Stimulated activated CD8-positive, alpha-beta memory T cell treated with anti-CD3 and anti-CD28 coated beads, Interleukin-2, amount 100 ng/mL, for 48 hours (primary cell): Measurements from ENCODE around the gene NPTN.
"Not testable (repeated sequence)": the region's sequence is repeated elsewhere in the genome, so short reads cannot be mapped to it uniquely, and the experiment has no call there.

Source experiments
- DNase-seq, 2 donors: peaks; one replicate each; pipeline ENCODE4 v3.0.0-alpha.2; 2020; ENCODE audit warnings: low read depth in 2 of 2

Gene NPTN

DNA sequence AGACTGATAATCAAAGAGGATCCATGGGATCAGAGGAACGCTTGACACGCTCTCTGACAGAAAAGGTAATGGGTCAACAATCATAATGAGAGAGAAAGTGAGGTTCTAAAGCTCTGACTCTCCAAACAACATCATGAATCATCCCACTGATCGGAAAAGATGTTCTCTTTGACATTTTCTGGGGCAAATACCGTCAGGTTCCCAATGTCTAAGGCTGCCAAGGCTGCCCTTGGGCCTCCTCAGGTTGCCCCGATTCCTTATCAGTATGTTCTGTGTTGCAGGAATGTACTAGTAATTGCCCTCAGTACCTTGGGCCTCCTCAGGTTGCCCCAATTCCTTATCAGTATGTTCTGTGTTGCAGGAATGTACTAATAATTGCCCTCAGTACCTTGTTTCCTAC lies 60.9 kb downstream of the NPTN start:
- no peak for DNase-seq

DNA sequence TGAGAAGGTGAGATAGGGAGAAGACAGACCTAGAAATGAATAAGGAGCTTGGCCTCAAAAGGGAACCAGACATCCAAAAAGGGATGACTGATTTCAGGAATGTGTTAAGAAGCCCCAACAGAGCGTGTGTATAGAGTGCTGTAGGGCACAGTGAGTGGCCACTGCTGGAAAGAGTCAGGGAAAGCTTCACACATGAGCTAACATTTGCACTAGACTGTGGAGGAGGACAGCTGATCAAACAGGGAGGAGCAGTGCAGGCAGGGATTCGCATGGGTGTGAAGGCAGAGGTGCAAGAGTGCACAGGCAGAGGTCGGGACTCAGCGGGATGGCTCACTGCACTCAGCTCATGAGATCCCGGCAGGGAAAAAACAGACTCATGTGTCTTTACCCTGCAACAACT lies 61.8 kb downstream of the NPTN start:
- no peak for DNase-seq

DNA sequence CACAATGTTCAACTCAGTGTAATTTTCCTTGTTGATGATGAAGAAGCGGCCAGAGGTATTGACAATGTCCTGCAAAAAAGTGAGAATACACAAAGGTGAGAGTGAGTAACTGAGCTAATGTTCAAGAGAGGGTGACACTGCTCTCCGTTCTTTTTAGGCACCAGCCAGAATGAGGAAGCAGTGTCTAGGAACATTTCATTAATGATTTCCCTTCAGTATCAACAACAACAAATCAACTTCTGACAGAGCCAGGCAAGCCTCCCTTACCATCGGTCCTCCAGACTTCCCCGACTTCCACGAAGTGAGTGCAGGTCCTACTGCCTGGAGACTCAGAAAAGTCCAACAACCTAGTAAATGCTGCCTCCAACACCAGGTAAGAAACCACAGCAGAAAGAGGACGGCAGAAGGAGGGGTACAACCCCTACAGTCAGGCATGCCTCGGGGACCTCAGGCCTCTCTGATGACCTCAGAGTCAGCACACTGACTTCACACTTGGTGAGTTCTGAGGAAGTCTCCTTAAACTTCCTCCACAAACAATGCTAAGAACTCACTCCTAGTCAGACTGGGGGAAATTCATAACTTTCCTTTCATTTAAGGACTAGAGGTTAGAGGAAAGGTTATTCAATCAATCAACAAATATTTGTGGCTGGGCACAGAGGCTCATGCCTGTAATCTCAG lies 62.7 kb downstream of the NPTN start:
- no peak for DNase-seq

DNA sequence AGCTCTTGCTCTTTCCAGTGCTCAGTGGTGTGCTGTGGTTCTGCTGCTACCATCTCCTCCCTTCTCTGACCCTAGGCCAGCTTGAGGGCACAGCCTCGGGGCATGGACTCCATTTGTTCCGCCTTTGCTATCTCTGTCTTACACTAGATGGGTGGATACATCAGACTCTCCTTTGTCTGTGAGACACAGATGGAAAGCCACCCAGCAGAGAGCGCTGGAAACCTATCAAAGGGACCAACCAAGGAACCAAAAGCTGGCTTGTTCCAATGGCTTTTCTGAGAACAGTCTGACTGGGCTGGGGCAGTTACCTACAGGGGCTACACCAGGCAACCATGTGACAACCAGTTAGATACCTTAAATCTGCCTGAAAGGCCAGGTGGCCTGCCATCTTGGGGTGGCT lies 63.8 kb downstream of the NPTN start:
- DNase-seq, result no peak

DNA sequence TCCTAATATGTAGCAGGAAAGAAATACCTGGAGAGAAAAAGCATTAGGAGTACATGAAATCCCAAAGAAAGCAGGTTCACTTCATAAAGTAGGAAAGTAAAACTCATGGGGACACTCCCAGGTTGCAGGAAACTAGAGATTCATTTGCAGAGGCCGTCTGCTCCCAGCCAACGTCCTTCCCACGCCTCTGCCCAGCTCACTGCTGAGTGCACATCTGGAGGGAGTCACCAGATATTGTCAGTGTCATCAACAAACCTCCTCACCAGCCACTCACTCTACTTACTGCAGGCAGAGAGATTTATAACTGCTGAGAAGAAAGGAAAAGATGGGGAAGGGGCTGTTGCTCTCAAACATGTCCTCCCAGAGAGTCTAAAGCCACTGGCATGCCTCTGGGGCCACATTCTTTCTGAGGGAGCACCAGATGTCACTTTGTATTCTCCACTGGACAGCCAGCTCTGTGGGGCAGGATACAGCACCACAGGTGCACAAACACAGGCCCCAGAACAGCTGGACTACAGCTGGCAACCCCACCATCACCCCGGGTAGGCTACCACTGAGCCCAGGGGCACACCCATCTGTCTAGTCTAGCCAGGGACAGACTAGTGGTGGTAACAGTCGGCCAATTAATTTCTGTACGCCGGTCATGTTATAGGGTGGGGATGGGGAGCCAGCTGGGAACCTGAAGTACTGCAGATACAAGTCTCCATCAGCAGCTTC lies 64.5 kb downstream of the NPTN start:
- no peak for DNase-seq

DNA sequence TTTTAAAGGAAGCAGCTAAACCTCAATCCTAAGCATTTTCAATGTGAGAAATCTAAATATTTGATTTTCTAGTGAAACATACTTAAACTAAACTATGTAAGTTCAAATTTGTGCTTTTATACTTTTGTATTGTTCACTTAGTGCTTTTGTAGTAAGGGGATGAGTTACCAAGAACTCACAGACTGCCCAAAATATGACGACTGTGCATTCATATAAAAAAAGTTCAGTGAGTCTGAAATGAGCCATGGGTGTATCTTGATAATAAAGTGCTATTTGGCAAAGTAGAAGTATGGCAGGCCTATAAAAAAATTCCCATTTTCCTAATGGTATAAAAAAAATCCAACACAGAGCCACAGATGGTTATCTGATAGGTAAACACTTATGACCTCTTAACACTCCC lies 66.2 kb downstream of the NPTN start:
- DNase-seq, result no peak

DNA sequence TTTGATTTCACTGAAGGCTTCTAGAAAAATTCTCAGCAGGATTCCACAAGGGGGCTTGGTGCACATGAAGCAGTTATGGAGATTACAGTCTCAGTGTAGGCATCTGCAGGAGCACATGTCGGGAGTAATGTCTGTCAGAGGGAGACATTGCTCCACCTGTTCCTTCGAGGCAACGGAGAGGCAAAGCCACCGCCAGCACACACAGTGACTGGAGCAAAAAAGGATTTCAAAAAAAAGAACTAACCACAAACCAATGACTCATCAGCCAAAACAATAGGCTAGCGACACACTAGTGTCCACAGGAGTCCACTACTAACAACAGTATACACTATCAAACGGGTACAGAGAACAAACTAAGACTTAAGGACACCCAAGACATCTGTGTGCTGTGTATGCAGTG lies 68.9 kb downstream of the NPTN start:
- DNase-seq, result no peak

DNA sequence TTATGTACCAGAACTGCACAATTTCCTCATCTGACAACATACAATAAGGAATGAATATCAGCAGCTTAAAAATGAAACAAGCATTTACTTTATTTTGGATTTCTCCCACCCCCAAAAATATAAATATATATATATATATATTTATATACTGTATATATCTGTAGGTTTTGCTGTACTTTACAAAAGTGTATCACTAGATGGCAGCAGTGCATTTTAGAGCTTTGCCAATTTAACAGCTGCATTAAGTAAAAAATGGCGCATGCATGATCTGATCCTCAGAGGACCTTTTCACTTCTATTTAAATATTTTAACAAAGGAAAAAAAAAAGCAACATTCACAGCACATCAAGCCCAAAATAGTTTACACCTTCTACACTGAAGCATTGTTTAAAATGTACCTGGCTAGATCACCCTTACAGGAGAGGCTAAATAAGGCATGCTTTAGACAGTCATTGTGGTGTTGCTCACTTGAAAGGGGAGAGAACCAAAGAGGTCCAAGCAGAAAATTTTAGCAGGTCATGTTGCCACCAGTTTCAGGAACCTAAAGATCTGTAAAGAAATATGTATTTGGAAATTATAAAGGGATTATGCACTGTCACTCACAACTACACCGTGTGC lies 72.6 kb downstream of the NPTN start:
- no peak for DNase-seq

DNA sequence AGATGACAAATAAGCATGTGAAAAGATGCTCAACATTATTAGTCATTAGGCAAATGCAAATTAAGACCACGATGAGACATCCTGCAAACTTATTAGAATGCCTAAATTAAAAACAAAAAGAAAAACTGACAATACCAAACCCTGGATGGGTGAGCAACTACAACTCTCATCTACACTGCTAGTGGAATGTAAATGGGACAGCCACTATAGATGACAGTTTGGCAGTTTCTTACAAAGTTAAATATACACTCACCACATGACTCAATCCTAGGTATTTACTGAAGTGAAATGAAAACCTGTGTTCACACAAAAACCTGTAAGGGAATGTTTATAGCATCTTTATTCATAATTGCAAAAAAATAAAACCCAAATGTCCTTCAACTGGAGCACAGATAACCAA lies 74.7 kb downstream of the NPTN start:
- DNase-seq, result no peak

DNA sequence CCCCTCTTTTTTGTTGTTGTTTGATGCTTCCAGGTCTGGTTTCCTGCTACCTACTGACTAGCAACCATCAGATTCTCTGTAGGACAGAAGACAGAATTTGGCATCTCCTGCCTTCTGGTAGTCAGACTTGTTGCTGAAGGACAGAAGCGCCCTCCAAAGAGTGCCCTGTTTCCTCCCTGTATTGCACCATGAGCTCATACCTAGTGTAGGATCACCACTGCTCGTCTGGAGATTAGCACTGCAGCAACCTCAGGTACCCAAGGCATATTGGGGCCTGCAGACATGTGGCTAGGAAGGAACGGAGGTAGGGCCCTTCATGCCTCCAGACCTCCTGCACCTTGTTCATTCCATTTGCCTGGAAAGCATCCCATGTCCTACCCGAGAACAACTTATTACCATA lies 78.1 kb downstream of the NPTN start:
- no peak for DNase-seq

DNA sequence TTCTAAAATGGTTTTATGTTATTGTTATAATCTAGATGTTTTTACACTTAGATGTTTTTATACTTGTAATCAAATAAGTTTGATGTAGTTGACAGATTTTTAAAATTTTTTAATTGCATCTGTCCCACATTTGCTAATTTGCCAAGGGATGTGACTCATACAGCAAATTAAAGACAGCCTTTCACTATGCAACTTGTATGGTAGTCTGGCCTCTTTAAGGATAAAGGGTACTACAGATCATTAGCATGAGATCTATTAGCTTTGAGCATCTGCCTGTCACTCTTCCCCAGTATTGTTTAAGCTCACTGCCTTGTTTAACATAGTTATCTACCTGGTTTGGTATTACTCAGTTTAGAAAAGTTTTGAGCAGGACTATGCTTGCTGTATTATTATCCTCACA lies 83.0 kb downstream of the NPTN start:
- no peak for DNase-seq

DNA sequence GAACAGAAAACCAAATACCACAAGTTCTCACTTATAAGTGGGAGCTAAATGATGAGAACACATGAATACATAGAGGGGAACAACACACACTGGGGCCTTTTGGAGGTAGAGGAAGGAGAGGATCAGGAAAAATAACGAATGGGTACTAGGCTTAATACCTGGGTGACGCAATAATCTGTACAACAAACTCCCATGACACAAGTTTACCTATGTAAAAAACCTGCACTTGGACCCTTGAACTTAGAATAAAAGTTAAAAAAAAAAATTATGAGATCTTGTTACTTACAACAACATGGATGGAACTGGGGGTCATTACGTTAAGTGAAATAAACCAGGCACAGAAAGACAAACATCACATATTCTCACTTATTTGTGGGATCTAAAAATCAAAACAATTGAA lies 84.3 kb downstream of the NPTN start:
- DNase-seq, result not testable (repeated sequence)

DNA sequence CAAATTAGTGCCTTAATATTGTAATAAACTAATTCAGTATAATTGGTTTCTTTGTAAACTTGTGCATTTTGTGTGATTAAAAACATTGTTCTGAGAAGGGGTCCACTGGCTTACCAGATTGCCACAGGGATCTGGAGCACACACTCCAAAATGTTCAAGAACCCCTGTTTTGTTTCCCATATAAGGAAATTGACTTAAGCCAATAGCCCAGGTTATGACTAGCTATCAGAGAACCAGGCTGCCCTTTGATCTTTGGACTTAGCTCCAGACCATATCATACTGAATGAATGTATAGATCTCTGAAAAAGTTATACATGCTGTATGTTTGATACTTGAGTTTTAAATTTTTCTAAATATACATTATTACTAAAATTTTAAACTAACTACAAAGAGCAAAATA lies 91.7 kb downstream of the NPTN start:
- DNase-seq, result no peak

DNA sequence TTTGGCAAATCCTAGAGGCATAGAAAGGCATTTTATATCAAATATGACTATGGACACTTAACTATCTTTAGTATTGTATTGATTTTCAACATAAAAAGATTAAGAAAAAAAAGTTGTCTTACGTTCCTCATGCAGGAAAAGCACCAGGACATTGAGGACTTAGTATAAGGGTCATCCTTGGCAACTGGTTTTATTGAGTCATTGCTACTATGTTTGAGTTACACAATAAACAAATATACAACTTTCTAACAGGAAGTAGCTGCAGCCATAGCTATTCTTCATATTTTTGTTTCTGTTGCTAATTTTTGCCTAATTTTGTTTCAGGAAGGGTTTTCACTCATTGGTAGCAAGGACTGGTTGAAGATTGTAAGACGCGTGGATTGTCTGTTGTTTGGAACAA lies 93.0 kb downstream of the NPTN start:
- no peak for DNase-seq

DNA sequence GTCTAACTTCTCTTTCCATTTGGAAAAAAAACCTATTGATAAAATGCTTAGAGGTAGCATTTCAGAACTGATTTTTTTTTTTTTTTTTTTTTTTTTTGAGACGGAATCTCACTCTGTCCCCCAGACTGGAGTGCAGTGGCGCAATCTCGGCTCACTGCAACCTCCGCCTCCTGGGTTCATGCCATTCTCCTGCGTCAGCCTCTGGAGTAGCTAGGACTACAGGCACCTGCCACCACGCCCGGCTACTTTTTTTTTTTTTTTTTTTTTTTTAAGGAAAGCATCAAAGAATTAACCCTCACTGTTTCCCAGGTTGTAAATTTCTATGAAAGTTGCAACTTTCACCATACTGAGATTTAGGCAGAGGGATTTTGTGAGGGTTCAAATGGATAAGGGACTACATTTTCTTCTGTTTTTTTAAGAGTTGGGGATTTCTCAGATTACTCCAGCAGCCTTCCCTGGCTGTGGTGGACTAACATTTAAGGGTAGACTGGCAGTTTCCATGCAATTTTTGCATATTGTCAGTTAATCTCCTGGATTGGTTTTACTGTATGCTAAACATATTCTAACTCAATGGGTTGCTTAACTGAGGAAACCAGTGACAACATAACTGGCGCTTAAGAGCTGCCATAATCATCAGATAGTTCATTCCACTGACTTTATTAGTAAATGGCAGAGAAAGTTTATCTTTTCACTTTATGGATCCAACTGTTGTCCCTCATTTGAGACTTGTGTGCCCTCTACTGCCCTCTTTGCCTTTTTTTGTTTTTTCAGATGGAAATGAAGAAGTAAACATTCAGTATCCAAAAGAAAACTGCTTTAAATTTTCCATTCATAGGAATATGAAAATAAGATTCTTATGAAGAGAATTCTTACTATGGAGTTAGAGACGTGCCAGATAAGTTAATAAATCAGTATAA lies 93.7 kb downstream of the NPTN start:
- no peak for DNase-seq

DNA sequence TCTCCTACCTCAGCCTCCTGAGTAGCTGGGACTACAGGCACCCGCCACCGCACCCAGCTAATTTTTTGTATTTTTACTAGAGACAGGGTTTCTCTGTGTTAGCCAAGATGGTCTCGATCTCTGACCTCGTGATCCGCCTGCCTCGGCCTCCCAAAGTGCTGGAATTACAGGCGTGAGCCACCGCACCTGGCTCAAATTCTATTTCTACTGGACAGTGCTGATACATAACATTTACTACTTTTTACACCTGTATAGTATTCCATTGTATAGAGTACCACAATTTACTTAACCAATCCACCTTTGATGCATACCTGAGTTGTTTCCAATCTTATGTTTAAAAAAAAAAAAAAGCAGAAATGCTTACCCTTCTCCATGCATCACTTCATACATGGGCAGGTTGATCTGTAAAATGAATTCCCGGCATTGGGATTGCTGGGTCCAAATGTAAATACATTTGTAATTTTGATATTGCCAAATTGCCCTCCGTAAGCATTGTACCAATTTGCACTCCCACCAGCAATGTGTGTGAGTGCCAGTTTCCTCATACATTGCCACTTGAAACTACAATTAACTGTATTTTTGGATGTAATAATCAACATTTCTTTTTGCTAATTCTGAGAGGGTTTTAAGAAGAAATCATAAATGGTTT lies 94.5 kb downstream of the NPTN start:
- DNase-seq, result no peak

DNA sequence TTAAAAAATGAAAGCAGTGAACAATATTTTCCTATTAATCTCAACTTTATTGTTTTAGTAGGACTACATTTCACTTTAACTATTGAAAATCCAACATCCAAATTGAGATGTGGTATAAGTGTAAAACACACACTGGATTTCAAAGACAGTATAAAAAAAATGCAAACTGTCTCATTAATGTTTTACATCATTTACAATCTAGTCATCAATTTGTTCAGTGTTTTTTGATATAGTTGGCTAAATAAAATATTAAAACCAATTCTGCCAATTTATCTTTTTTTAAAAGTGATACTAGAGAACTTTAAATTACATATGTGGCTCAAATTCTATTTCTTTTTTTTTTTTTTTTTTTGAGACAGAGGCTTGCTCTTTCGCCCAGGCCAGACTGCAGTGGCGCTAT lies 95.1 kb downstream of the NPTN start:
- DNase-seq, result no peak

DNA sequence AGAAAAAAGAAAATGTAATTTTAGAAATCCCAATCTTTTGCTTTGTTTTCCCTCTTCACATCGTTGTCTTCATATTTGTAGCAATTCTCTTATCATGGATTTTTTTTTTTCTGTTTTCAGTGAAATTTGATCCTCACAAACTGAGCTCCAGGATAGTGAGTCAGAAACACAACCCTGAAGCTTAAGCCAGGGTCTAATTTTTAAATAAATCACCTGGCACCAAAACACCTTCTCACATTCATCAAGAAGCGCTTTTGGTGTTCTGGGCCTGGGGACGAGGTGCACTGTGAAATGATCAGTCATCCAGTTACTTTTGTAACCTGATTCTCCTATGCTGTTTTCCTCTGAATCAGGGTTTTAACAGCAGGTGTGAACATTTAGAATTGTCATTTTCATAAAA lies 102.5 kb downstream of the NPTN start:
- DNase-seq, result no peak

DNA sequence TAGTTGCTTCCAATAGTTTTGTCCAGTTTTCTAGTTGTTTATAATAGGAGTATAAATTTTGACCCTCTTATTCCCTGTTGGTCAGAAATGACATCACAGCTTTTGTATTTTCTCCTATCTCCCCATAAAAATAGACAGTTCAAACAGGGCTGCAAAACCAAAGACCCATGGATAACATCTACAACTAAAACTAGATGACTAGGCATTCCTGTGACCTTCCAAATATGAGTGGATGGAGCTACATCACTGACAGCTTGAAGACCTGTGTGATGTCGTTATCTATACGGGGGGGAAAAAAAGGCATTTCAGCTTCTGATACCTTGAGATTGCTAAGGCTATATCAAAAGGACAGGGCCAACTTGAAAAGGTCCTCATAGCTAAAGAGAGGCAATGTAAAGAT lies 105.6 kb downstream of the NPTN start:
- no peak for DNase-seq

DNA sequence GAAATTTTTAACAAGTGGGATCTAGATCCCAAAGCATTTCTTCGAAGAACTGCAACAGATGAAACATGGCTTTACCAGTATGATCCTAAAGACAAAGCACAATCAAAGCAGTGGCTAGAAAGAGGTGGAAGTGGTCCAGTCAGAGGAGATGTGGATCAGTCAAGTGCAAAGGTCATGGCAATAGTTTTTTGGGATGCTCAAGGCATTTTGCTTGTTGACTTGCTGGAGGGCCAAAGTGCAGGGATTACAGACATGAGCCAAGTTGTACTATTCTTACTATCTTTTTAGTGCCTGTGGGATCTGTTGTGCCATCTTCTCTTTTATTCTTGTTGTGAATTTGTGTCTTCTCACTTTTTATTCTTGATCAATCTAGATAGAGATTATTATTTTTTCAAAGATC lies 108.3 kb downstream of the NPTN start:
- no peak for DNase-seq

DNA sequence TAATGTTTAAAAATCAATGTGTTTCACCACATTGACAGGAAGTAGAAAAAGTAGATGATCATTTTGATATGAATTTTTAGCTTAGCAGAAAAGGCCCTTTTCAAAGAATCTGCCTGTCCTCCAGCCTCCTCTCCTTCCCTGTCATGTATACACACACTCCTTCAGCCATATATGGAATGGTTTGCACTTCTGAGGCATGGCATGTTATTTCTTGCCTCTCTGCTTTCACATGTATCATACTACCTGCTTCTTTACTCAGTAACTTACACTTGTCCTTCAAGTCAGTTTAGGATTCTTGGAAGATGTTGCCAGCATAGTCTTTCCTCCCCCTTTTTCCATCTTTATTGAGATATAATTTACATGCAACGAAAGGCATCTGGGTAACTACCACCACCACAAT lies 111.2 kb downstream of the NPTN start:
- no peak for DNase-seq
